Keratinocyte (primary cell): ENCODE measurements around the gene DTNB. TPM values are rescaled to one million over a fixed set of nuclear protein-coding genes. Genes with fewer than 3 reads are reported as not detected.

ENCODE experiments used
- DNase-seq: peaks from one replicate; pipeline ENCODE4 v3.0.0-alpha.2; 2011; ENCODE audit warnings: low read depth, missing footprints, low spot score
- FAIRE-seq: peaks from 2 replicates; lab custom pipeline; 2011; peaks lifted over from hg19 to GRCh38; lab: Jason Lieb, UNC
- H2AFZ ChIP-seq: 2 replicates; pipeline ENCODE4 v1.6.0; 2012; ENCODE audit warnings: low read length, control low read depth, inconsistent platforms; ENCODE audit not compliant: control insufficient read depth
- H3K27ac ChIP-seq: 2 replicates; pipeline ENCODE4 v1.5.1; 2011; ENCODE audit warnings: low read length; ENCODE audit not compliant: control insufficient read depth, insufficient read depth
- H3K27me3 ChIP-seq: 3 replicates; pipeline ENCODE4 v1.6.0; 2011; ENCODE audit warnings: low read length; ENCODE audit not compliant: control insufficient read depth, insufficient read depth; ENCODE audit errors: extremely low read depth
- H3K36me3 ChIP-seq, 2 experiments: 2 replicates in 1 of 2; 3 replicates in 1 of 2; pipeline ENCODE4 v1.5.1; 2011; ENCODE audit warnings: low read length in 2 of 2, mild to moderate bottlenecking in 1 of 2; ENCODE audit not compliant: control insufficient read depth in 2 of 2, insufficient read depth in 2 of 2; ENCODE audit errors: extremely low read depth in 1 of 2
- H3K4me1 ChIP-seq: 3 replicates; pipeline ENCODE4 v1.5.1; 2011; ENCODE audit warnings: low read length; ENCODE audit not compliant: control insufficient read depth, insufficient read depth; ENCODE audit errors: extremely low read depth
- H3K4me2 ChIP-seq: 3 replicates; pipeline ENCODE4 v1.6.0; 2011; ENCODE audit warnings: low read depth, low read length; ENCODE audit not compliant: control insufficient read depth, insufficient read depth; ENCODE audit errors: extremely low read depth
- H3K4me3 ChIP-seq, 3 experiments: fragments of 200-600 bp in 1 of 3; sonication (generic) in 1 of 3; 2 replicates in 2 of 3; 3 replicates in 1 of 3; pipeline ENCODE4 v1.5.1; 2011 to 2016; ENCODE audit warnings: low read length in 3 of 3, mild to moderate bottlenecking in 3 of 3, control low read depth in 2 of 3, inconsistent platforms in 1 of 3, low read depth in 1 of 3, mixed read lengths in 1 of 3, mixed run types in 1 of 3, moderate library complexity in 1 of 3; ENCODE audit not compliant: control insufficient read depth in 2 of 3, insufficient read depth in 2 of 3; ENCODE audit errors: extremely low read depth in 1 of 3
- H3K79me2 ChIP-seq: 2 replicates; pipeline ENCODE4 v1.6.0; 2012; ENCODE audit warnings: low read length; ENCODE audit not compliant: control insufficient read depth, insufficient read depth
- H3K9ac ChIP-seq: 3 replicates; pipeline ENCODE4 v1.6.0; 2011; ENCODE audit warnings: low read length; ENCODE audit not compliant: control insufficient read depth, insufficient read depth; ENCODE audit errors: extremely low read depth
- H3K9me1 ChIP-seq: 3 replicates; pipeline ENCODE4 v1.6.0; 2011; ENCODE audit warnings: low read length; ENCODE audit not compliant: control insufficient read depth, insufficient read depth; ENCODE audit errors: extremely low read depth
- H3K9me3 ChIP-seq: 2 replicates; pipeline ENCODE4 v1.5.1; 2012; ENCODE audit warnings: low read depth, low read length; ENCODE audit not compliant: control insufficient read depth
- H4K20me1 ChIP-seq: 3 replicates; pipeline ENCODE4 v1.6.0; 2011; ENCODE audit warnings: low read length; ENCODE audit not compliant: control insufficient read depth, insufficient read depth; ENCODE audit errors: extremely low read depth
- EZH2 ChIP-seq: IDR thresholded peaks from one replicate; pipeline ENCODE4 v1.6.1; 2012; ENCODE audit warnings: inconsistent platforms, mild to moderate bottlenecking, low read length, moderate library complexity
- dilution Hi-C: fragments of 300-500 bp; cut with MboI; formaldehyde crosslinking; loops from one replicate; pipeline ENCODE4 v1.7.0; 2020; ENCODE audit warnings: low sequenced_read_pairs; ENCODE audit not compliant: extremely low pct_ligation_motif_present
- polyA plus RNA-seq, 5 experiments: library from polyadenylated mRNA; depleted of rRNA in 3 of 5; stranded (reverse) in 3 of 5; stranded (forward) in 1 of 5; unstranded in 1 of 5; fragments of >200 nt; gene quantifications; 1 replicate in 1 of 5; 2 replicates in 3 of 5; 3 replicates in 1 of 5; pipeline versions ENCODE4 v1.2.1 to v1.2.3, GENCODE V29; 2011 to 2012; ENCODE audit warnings: missing spikeins in 2 of 5, low read depth in 1 of 5, low replicate concordance in 1 of 5
- TF ChIP-seq, protein P1 (sequence below), 3 experiments: IDR thresholded peaks in 1 of 3; conservative IDR thresholded peaks in 1 of 3; optimal IDR thresholded peaks in 1 of 3; 2 replicates in 2 of 3; 3 replicates in 1 of 3; pipeline versions ENCODE3 to v1.5.1; 2011; ENCODE audit warnings: low read length in 3 of 3, mild to moderate bottlenecking in 3 of 3, moderate library complexity in 2 of 3, control low read depth in 1 of 3, inconsistent platforms in 1 of 3; ENCODE audit not compliant: insufficient read depth in 2 of 3; ENCODE audit errors: extremely low read depth in 1 of 3

The DTNB gene
- polyA plus RNA-seq, 1 donor (not counting 4 experiments of a cell fraction or from before 2014, with no cell fraction given), result 31.5 TPM

DNA sequence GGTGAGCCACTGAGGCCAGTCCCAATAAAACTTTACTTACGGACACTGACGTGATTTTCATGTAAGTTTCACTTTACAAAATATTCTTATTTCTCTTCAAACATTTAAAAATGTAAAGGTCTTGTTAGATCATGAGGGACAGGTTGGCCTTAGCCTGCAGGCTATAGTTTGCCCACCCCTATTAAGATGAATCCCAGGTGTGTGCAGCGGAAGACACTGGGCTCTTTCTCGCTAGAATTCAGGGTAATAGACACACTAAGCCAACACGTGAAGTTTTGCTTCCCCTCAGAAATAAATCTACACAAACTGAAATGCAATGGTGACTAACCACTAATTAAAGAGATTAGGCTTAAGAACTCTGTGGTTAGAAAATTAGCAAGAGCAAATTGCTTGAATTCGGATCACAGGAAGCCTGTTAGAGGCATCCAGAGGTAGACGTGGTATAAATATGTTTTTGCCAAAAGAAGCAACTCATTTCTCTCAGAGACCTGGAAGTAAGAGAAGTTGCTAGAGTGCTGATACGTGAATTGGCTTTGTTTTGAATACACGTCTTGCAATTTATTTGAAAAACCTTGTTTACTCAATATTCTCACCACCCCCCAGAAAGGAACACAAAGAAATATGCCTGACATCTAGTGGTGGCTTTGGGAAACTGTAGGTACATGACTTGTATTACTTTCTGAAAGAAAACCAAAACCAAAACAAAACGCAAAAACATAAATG, 151.6 kb downstream of the DTNB start:
- Histone ChIP-seq H3K79me2 (no peaks in the 10 kb centered on the region), H3K9me1 (no peaks in the 10 kb centered on the region), H3K4me1 (peaks cover 4% of the 10 kb centered on the region), H3K36me3 (no peaks in the 10 kb centered on the region), H4K20me1 (no peaks in the 10 kb centered on the region), H3K4me2 (peak overlapping the region; percentile 7), H3K9me3 (no peaks in the 10 kb centered on the region), H2AFZ (no peak overlapping the region), H3K9ac (no peak overlapping the region), H3K4me3 (no peak overlapping the region), H3K27me3 (no peaks in the 10 kb centered on the region), H3K27ac (no peak overlapping the region)
- no peak for DNase-seq
- peak; percentile 72 for FAIRE-seq
- dilution Hi-C loops, result no loop called here
- TF ChIP-seq, protein P1, sequence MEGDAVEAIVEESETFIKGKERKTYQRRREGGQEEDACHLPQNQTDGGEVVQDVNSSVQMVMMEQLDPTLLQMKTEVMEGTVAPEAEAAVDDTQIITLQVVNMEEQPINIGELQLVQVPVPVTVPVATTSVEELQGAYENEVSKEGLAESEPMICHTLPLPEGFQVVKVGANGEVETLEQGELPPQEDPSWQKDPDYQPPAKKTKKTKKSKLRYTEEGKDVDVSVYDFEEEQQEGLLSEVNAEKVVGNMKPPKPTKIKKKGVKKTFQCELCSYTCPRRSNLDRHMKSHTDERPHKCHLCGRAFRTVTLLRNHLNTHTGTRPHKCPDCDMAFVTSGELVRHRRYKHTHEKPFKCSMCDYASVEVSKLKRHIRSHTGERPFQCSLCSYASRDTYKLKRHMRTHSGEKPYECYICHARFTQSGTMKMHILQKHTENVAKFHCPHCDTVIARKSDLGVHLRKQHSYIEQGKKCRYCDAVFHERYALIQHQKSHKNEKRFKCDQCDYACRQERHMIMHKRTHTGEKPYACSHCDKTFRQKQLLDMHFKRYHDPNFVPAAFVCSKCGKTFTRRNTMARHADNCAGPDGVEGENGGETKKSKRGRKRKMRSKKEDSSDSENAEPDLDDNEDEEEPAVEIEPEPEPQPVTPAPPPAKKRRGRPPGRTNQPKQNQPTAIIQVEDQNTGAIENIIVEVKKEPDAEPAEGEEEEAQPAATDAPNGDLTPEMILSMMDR (optimal IDR thresholded peaks at IDR 0.05 in 1 of 3, IDR thresholded peaks at IDR 0.05 in 1 of 3, conservative IDR thresholded peaks at IDR 0.05 in 1 of 3; ENCODE audit: extremely low read depth in 1 of 3, insufficient read depth in 2 of 3, low read length in 3 of 3), result peak in 2 of 3 experiments; percentile 63 to 72
- TF ChIP-seq EZH2, result no peak

DNA sequence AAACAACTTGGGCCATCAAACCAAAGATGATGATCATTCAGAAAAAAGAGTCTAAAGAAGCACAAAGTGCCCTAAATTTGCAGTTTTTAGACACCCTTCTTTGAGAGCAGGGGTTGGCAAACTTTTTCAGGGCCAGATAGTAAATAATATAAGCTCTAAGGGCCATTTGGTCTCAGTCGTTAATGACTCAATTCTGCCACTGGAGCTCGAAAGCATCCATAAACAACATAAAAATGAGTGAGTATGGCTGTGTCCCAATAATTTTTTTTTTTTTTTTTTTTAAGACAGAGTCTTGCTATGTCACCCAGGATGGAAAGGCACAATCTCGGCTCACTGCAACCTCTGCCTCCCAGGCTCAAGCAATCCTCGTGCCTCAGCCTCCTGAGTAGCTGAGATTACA, 152.3 kb downstream of the DTNB start:
- dilution Hi-C loops, result no loop called here
- no peak overlapping the region for H2AFZ ChIP-seq
- no peak for DNase-seq
- H3K9ac ChIP-seq, result no peak overlapping the region
- no peak overlapping the region for H3K27ac ChIP-seq
- H3K36me3 ChIP-seq, result no peaks in the 10 kb centered on the region
- H4K20me1 ChIP-seq, result no peaks in the 10 kb centered on the region
- H3K4me1 ChIP-seq, result peaks cover 6% of the 10 kb centered on the region
- TF ChIP-seq EZH2, result no peak
- TF ChIP-seq, protein P1 (optimal IDR thresholded peaks at IDR 0.05 in 1 of 3, IDR thresholded peaks at IDR 0.05 in 1 of 3, conservative IDR thresholded peaks at IDR 0.05 in 1 of 3; ENCODE audit: extremely low read depth in 1 of 3, insufficient read depth in 2 of 3, low read length in 3 of 3), result no peak
- no peaks in the 10 kb centered on the region for H3K27me3 ChIP-seq
- H3K79me2 ChIP-seq, result no peaks in the 10 kb centered on the region
- no peak overlapping the region for H3K4me3 ChIP-seq
- H3K4me2 ChIP-seq, result no peak overlapping the region
- no peaks in the 10 kb centered on the region for H3K9me1 ChIP-seq
- H3K9me3 ChIP-seq, result no peaks in the 10 kb centered on the region
- no peak for FAIRE-seq
